Measurements from ENCODE around the gene UNC5B.
"Not testable (repeated sequence)": the region's sequence is repeated elsewhere in the genome, so short reads cannot be mapped to it uniquely, and the experiment has no call there.

The UNC5B gene

DNA sequence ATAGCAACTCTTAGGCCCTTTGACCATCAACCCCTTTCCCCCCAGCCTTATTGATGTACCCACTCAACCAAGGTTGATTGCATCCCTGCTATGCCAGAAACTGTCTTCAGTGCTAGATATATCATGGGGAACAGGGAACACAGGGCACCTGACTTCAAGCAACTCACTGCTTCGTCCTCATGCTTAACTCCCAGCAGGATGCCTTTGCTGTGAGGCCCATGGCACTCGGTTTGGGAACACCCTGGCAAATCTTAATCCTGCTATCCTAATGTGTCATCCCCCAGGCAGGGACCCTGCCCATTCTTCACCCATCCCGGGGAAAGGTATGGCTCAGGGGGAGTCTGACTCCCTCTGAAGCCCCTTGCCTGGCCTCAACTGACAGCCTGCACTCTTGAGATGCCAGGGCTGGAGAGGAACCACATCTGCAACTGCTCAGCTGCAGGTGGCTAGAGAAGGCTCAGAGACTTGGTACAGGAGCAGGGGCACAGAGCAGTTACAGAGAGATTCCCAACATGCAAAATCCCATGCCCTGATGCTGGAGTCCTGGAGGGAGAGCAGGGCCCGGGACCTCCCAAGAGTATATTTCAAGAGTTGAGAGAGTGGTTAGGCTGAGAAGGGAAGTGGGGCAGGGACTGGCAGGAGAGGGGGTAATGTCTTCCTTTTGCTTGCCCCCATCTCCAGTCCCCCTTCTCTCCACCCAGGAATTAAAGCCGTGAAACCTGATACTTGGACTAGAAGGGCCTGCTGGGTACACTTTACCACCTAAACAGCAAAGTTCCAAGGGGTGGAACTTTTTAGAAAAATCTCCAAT is 2.4 kb upstream of the UNC5B start:
- no peak for DNase-seq

DNA sequence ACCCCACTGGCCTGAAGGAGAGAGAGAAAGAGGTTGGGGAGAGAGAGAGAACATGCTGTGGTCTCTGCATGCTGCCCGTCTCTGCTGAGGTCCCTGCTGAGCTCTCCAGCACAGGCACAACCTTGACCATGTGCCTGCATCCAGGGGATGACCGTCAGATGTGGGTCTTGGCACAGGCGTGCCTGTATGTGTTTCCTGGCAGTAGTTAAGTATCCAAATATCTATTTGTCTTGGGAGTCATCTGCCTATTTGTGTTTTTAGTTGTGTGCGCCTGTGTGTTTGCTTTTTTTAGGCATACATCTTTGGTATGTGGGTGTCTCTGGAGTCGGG is 1.9 kb upstream of the UNC5B start:
- DNase-seq = no peak

DNA sequence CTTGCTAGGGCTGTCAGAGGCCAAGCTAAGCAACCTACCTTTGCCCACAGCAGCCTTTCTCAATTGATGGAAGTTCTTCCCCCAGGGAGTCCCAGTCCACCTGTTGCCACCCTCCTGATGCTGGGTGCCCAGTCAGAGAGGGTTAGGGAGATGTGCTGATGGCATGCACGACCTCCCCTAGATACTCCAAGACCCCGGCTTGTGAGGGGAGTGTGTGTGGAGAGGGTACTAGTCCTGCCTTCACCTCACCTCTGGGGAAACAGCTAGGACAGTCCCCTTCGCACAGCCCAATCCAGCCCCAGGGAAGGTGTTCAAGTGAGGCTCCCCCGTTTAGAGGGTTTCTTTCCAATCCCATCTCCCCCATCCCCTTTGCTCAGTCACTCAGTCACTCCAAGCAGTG is 1.3 kb upstream of the UNC5B start:
- DNase-seq = no peak

DNA sequence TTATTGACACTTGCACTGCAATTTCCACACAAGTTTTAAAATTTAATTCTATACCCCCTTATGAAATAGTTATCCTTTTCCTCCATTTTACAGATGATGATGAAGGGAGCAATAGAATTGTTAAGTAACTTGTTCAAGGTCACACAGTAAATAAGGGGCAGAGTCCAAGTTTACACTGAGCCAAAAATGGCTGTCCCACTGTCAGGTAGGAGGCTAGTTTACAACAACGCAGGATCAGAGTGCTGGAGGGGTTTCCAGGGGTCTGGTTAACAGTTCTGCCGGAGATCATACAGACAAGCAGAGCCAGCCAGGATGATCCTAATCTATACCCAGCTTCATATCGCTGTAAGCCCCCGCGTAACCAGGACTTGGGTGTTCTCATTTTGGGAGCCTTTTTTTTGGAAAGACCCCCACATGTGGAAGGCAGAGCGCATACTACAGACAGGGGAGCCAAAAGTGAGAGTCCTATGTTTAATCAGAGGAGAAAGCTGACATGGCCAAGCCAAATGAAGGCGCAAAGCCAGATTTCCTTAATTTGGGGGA is 524 bp upstream of the UNC5B start:
- no peak for DNase-seq

DNA sequence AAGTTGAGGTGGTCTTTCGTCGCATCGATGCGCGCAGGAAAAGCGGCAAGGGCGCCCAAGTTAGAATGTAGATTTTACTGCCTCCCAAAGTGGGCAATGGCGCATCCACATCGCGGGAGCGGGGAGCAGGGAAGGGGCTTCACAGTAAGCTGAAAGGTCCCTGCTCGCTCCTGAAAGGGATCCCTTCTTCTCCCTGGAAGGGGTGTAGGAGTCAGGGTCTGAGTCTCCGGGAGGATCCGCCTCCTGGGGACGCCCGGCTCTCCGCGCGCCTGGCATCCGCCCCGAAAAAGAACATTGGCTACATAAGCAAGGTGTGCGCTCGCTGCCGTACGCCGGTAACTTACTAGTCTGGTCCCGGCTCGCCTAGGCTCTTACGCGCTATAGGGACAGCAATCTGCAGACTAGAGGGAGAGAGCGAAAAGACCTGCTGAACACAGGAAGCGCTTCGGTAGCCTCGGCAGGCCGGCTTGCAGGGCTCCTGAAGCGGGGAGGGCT is 804 bp downstream of the UNC5B start:
- DNase-seq = no peak

DNA sequence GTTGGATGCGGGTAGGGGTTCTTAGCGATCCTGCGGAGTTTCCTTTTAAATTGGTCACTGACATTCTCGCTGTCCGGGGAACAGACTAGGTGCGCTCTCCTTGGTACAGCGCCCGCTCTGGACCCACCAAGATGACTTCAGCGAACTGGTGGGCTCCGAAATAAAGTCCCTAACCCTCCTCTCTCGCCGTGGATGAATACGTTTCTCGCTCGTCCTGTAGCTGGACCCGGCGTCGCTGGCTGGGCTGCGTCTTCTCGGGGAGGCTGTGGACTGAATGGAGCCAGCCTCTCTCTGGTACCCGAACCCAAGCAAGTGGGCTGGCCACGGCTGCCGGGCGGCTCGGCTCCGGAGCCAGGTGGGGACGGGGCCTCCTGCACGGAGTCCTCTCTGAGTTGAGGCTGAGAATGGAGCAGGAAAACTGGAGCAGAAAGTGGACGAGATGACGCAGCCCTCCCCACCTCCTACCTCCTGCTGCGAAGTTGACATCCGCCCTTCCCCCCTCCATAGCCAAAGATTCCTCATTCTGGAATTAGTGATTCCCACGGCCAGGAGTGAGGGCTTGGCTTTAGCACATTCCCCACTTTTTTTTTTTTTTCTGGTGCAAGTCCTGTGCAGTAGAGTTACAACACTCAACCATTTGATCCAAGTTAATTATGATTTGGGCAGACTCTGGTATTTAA is 1.5 kb downstream of the UNC5B start:
- DNase-seq = no peak

DNA sequence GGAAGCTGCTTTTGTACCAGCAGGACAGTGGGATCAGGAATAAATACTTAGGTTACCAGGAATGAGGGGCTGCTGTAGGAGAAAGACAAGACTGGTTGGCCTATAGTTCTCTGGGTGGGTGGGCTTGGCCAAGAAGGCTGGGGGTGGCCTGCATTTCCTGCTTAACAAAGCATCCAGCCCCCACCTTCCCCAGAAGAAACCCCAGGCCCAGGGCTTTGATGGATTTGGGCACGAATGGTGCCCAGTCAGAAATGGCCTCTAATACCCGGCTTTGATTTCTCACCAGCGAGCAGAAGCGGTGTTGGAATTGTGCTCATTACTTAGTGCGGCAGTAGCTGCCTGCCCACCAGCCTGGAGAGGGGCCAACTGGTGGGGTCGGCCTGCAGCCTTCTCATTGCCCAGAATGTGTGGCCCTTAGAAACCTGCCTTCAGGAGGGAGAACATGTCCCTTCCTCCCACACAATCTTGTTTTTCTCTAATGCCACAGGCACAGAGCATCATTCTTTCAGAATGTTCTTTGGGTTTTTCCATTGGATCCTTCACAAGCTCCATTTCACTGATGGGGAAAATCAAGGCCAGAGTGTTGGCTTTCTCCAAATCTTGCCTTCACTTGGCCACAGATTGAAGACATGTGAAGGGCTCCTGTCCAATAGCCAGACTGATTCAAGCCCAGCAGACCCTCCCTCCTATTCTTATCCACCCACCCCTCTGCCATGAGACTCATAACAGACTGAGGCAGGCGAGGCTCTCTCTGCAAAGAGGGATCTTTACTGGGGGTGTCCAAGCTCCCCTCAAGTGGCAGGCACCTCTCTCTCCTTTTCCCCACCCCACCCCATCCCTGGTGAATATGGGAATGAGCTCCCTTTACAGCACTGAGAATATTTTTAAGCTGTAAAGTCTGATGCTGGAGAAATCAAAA is 2.5 kb downstream of the UNC5B start:
- no peak for DNase-seq

DNA sequence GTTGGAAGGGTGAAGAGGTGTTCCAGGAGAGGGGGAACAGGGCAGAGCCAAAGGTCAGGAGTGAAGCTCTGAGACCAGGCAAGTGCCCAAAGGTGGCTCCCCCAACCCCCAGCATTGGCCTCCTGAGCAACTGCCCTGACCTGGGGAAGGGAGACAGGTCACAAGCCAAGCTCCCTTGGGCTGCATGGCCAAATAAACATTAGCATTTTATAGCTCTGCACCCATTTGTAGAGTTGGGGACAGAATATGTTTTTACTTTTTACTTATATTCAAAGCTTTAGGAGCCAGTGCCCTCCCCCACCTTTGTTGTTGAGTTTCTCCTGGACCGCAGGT is 4.0 kb downstream of the UNC5B start:
- no peak for DNase-seq

DNA sequence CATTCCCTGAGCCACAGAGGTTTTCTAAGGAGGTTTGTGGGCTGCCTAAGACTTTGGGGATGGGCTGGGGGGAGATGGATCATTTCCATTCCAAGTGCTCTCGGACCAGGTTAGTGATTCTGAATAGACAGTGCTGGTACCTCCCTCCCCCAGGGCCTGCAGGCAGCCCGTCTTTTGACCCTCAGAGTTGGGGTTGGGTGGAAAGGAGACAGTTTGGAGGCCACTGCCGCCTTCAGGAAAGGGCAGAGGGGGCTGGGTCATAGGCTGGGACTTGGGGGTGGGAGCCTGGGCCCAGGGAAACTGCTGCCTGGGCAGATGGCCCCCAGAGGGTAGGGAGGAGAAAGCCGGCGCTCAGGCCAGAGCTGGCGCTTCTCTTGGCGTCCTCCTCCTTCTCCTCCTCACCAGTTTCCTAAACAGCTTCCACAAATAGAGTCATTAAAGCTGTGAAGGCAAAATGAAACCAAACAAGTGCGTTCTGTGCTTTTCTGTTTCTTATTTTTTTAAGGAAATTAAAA is 4.4 kb downstream of the UNC5B start:
- no peak for DNase-seq

DNA sequence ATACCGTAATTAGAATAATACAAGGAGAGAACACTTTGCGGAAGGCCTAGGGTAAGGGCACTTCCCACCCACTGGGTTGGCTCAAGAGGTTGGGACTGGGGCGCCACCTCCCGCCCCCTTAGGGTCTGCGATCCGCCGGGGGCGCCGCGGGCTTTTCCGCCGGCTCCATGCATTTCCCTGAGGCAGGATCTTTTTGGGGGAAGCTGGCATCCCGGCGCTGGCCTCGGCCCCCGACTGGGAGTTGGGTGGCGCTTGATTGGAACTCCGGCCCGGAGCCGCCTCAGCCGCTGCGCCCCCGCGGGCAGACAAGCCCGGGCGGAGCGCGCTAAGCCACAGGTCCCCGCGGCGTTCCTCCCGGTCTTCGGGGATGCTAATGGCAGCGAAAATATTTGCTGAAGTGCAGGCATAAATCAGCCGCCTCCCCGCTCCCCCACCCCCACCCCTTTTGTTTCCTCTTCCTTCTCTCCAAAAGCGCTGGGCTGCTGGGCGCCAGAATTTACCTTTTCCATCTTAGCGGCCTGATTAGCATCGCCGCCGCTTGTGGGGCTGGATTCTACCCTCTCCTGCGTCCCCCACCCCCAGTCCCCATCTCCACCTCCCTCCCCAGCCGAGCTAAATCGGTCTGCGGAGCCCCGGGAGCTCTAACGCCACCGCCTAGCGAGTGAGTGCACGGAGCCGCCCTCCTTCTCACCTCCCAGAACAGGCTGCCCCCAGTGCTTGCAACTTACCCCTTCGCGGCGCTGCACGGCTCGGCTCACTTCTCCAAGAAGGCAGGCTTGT is 5.1 kb downstream of the UNC5B start:
- no peak for DNase-seq

DNA sequence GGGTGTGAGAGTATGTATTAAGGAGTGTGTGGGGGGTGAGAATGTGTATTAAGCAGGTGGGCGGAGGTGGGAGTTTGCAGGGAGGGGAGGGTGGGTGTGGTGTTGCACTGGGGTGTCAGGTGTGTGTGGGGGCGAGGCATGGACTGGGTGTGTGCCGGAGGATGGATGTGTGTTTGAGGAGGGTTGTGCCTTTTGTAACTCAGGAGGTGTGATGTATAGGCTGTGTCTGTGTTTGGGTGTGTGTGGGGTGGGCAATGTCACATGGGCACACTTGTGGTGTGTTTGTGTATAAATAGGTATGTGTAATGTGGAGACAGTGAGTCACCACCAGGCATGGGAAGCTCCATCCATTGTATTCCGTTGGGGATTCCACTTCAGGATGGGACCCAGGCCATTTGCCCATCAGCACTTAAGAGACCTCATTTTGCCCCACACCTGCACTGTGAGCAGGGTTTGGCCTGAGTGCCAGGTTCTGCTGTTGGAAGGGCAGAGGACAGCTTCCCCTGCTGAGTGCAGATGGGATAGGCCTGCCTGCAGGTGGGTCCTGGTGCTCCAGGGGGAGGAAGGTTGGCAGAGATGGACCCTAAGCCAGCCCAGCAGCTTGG is 5.8 kb downstream of the UNC5B start:
- no peak for DNase-seq

DNA sequence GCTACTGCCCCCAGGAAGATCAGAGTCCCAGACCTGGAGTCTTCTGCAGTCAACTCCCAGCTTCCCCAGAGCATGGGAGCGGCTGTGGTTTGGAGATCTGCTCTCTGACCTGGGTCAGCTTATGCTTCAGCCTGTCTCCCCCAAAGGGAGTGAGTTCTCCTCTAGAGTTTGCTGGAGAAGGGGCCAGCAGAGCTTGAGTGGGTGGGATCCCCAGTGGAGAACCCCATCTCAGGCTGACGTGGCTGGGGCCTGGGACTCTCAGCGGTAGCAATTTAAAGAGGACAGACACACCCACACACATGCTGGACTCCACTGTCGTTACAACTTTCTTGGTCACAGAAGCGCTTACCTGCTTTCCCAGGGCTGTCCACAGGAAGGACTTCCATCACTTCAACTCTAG is 6.3 kb downstream of the UNC5B start:
- DNase-seq = no peak

DNA sequence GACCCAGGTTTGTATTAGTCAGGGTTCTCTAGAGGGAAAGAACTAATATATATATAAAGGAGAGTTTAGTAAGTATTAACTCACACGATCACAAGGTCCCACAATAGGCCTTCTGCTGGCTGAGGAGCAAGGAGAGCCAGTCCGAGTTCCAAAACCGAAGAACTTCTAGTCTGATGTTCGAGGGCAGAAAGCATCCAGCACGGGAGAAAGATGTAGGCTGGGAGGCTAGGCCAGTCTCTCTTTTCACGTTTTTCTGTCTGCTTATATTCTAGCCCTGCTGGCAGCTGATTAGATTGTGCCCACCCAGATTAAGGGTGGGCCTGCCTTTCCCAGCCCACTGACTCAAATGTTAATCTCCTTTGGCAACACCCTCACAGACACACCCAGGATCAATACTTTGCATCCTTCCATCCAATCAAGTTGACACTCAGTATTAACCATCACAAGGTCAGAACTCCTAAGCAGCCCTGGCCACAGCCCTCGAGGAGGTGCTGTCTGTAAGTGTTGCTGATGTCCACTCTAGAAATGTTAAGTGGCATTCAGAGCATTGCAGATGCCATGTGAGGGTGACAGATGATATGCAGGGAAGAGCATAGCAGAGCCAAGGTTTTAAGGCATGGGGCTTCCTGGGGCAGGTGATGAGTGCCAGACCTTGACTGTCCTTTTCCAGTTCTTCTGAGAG is 7.0 kb downstream of the UNC5B start:
- DNase-seq = not testable (repeated sequence)

DNA sequence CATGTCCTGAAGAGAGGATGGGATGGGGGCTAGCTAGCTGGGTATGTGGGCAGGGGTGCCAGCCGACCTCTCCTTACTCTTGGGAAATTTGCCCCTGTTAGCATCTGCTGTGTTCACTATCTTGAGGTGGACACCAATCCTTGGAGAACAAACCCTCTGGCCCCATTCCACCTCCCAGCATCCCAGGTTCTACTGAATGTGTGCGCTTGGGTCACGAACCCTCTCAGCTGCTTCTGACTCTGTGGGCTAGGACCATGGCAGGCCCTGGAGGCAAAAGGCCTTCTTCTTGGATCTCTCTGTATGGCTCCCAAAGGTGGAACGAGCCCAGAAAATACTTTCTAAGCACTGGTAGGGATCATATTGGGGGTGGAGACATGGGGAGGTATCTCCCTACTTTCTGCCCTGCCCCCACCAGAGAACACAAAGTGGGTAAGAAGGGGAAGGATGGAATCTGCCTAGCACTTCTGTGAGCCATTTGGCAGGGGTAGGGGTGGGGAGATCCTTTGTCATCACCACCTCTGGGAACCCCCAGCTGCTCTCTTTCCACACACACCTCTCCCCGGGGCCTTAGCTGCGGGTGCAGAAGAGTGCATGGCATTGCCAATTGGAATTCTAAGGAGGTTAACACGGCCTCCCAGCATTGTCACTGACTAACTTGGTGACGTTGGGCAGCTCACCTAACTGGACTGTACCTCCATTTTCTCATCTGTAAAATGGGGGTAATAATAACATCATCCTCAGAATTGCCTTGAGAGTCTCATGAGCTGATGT is 7.7 kb downstream of the UNC5B start:
- DNase-seq = no peak

DNA sequence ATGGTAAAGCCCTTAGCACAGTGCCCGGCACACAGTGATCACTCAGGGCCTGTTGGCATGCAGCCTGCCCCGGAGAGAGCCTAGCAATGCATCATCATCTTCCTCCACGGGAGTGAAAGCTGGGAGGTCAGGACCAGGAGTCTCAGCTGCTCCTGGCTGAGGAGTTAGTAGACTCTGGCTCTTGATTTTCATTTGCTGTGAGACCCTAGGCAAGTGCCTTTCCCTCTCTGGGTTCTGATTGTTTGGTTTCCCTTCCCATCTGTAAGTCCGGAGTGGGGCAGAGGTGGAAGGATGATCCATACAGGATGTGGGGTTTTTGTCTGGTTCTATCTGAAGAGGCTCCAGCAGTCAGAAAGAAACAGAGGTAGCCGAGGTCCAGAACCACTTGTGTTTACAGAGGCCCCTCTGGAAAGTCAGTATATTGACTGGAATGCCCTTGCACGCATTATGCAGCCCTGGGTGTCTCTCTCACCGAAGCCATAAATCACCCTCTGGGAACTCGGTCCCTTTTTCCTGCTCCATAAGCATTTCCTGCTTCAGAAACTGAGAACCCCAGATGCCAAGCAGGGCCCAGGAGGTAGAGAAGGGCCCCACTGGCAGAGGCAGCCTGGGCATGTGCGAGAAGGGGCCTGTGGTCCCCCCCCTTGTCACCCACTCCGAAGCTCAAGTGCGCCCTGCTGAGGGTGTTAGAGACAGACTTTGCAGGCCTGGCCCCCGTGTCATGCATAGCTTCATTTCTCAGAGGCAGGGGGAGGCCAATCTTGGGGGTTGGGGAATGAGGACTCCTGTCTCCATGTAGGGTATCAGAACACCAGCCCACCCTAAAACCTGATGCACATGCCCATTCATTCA is 8.5 kb downstream of the UNC5B start:
- no peak for DNase-seq

DNA sequence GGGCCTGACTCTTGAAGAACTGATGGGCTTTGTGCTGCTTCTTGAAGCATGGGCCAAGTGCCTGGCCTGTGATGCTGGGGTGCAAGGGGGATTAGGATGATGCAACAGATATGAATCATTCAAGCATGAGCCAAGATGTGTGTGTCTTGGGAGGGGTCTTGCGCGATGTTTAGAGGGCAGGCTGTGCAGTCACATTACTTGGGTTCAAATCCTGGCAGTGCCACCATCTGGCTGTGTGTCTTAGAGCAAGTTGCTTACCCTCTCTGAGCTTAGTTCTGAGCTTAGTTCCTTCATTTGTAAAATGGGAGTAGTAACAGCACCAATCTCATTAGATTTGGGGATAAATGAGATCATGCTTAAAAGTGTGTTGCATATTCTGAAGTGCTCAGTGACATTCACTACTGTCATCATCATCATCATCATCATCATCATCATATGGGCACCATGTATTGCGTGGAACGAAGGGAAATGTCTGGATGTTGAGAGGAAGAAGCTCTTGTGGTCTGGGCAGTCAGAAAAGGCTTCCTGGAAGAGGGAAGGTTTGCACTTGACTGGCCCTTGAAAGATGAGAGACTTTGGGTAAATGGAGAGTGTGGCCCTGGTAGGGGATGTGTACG is 9.3 kb downstream of the UNC5B start:
- DNase-seq = no peak

DNA sequence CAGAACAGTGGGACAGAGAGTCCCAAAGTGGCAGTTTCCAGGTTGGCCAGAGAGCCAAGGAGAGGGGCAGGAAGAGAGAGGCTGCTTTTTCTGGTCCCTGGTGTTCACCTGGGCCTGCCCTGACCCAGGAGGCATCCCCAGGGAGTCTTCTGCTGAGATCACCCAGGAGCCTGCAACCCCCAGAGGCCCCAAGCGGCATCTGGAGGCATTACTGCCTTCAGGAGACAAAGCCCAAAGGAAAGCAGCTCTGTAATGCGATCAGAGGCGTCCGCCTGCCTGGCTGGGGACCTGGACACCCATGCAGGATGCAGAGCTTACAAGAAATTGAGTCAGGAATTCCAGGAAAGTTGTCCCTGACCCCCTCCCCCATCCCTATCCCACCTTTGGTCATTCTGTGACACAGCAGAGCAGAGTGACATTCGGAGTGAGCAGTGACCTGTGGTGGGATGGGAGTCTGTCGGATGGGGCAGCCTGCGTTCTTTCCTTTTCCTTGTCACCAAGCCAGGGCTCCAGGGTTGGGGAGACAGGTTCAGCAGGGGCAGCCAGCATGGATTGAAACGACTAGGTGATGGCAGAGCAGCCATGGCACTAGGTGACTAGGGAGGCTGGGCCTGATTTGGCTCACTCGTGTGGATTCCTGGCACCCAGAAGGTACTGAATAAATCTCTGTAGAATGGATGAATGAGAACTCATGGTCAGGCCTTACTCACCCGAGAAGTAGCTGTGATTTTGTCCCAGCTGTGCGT is 10.4 kb downstream of the UNC5B start:
- no peak for DNase-seq

All from T-helper 9 cell (primary cell).